AG10803 (cell line): Measurements from ENCODE around the gene PDE9A.
"Not testable (repeated sequence)": the region's sequence is repeated elsewhere in the genome, so short reads cannot be mapped to it uniquely, and the experiment has no call there.

ENCODE experiments used
- DNase-seq: peaks from one replicate; pipeline ENCODE4 v3.0.0; 2010; ENCODE audit warnings: low read depth
- H3K4me3 ChIP-seq: 2 replicates; pipeline ENCODE4 v1.5.1; 2011; ENCODE audit warnings: mild to moderate bottlenecking, low read length, control low read depth
- TF ChIP-seq, protein P1 (sequence below): conservative IDR thresholded peaks from 2 replicates; pipeline ENCODE4 v1.5.1; 2011; ENCODE audit warnings: mild to moderate bottlenecking, low read length, control low read depth, inconsistent platforms

PDE9A gene

DNA sequence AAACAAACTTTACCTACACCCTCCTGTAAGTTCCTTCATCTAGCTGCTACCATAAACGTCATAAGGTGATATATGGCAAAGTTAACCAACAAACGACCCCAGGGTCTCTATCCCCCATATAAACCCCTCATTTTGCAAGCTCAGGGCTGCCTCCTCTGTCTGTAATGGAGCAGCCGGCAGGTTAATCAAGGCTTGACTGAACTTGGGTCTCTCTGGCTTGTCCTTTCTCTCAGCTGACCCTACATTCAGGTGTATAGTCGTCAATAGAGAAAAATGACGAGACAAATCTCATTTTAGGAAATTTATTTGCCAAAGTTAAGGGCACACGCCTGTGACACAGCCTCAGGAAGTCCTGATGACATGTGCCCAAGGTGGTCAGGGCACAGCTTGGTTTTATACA is 158.5 kb downstream of the PDE9A start:
- TF ChIP-seq, protein P1, sequence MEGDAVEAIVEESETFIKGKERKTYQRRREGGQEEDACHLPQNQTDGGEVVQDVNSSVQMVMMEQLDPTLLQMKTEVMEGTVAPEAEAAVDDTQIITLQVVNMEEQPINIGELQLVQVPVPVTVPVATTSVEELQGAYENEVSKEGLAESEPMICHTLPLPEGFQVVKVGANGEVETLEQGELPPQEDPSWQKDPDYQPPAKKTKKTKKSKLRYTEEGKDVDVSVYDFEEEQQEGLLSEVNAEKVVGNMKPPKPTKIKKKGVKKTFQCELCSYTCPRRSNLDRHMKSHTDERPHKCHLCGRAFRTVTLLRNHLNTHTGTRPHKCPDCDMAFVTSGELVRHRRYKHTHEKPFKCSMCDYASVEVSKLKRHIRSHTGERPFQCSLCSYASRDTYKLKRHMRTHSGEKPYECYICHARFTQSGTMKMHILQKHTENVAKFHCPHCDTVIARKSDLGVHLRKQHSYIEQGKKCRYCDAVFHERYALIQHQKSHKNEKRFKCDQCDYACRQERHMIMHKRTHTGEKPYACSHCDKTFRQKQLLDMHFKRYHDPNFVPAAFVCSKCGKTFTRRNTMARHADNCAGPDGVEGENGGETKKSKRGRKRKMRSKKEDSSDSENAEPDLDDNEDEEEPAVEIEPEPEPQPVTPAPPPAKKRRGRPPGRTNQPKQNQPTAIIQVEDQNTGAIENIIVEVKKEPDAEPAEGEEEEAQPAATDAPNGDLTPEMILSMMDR, result no peak
- no peak for DNase-seq
- no peak overlapping the region for H3K4me3 ChIP-seq

DNA sequence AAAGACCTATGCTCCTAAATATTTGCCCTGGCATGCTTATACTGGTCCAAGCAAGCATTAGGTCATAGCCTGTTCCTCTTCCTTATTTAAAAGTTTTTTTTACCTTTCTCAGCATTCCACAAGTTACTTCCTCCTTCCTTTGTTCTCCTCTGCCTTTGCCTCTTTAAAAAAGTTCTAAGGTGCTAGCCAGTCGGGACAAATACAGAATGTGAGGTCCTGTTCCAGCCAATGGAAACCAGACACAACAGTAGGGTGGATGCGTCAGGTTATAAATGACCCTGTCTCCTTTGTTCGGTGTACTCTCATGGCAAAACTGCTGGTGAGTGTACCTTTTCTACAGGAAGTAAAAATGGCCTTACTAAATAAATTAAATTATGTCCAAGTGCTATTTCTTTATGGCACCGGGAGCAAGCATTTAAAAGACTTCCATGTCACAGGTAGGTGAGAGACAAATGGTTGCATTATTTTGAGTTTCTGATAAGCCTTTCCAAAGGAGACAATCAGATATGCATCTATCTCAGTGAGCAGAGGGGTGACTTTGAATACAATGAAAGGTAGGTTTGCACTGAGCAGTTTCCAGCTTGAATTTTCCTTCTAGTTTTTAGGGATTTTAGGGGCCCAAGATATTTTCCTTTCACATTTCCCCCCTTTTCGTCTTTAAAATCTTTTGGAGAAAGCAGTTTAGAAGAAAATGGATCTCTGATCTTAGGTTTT is 159.3 kb downstream of the PDE9A start:
- not testable (repeated sequence) for H3K4me3 ChIP-seq, DNase-seq

DNA sequence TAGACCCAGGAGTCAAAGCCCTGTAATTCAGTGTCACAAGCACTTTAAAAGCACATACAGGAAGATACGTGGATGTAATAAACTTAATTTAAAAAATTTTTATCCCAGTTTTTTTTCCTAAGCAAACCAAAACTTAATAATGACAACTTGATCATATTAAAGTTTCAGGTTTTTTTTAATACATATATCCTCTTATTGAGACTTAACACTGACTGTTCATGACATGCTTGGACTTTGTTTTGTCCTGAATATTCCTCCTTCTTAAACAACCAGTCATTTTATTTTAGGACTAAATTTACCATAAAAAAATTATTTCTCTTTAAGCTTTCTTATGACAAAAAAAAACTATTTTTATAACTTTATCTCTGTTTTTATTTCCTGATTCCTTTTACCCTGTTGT is 161.8 kb downstream of the PDE9A start:
- no peak for DNase-seq
- TF ChIP-seq, protein P1, result no peak
- no peak overlapping the region for H3K4me3 ChIP-seq

DNA sequence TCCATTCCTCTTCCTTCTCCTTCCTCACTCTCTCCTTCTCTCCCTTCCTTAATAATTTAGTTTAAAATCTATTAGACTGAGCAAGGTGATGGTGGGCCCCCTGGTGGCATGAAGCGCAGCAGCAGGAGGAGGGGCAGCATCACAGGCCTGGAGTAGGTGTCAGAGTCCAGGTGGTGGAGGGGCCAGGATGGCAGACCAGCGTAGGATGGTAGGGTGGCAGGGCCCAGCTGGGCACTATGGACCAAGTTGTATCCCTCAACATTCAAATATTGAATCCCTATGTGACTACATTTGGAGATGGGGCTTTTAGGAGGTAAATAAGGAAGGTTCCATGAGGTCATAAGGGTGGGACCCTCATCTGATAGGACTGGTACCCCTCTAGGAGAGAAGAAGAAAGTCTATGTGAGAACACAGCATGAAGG is 164.9 kb downstream of the PDE9A start:
- no peak overlapping the region for H3K4me3 ChIP-seq
- TF ChIP-seq, protein P1, result peak; percentile 77
- DNase-seq, result peak; percentile 36

DNA sequence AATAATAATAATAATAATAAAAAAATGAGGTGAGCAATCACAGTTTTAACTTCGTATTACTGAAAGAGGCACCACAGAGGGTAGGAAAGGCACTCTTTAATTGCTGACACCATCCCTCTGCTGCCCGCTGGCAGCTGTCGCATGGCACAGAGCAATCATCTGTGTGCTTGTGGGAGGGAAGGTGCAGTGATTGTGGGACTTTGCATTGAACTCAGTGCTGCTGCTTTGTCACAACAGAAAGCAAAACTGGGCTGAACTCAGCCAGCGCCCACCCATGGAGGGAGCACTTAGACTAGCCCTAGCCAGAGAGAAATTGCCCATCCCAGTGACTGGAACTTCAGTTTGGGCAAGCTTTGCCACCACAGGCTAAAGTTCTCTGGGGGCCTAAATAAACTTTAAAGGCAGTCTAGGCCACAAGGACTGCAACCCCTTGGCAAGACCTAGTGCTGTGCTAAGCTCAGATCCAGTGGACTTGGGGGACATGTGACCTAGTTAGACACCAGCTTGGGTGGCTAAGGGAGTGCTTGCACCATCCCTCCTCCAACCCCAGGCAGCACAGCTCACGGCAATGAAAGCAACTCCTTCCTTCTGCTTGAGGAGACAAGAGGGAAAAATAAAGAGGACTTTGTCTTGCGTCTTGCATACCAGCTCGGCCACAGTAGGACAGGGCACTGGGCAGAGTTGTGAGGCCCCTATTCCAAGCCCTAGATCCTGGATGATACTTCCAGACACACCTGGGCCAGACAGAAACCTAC is 166.6 kb downstream of the PDE9A start:
- TF ChIP-seq, protein P1, result no peak
- no peak for DNase-seq
- H3K4me3 ChIP-seq, result no peak overlapping the region

DNA sequence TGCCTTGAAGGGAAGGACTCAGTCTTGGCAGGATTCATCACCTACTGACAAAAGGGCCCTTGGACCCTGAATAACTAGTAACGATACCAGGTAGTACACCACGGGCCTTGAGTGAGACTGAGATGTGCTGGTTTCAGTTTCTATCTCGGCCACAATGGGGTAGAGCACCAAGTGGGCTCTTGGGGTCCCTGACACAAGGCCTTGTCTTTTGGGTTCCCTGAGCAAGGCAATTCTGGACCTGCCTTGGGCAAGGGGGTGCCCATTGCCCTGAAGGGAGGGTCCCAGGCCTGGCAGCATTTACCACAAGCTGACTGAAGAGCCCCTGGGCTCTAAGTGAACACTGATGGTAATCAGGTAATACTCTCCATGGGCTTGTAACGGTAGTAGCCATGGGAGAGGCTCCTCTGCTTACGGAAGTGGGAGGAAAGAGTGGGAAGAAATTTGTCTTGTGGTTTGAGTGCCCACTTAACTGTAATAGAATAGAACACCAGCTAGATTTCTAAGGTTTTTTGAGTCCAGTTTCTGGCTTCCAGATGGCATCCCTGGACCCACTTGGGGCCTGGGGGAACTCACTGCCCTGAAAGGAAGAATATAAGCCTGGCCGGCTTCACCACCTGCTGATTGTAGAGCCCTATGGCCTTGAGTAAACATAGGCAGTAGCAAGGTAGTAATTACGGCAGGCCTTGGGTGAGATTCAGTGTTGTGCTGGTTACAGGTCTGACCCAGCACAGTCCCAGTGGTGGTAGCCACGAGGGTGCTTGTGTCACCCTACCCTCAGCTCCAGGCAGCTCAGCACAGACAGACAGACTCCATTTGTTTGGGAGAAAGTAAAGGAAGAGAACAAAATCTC is 167.4 kb downstream of the PDE9A start:
- no peak for DNase-seq
- TF ChIP-seq, protein P1, result no peak
- H3K4me3 ChIP-seq, result no peak overlapping the region
